Type B pancreatic cell (in vitro differentiated cells): ENCODE data around the gene NR3C1. TPM values are rescaled to one million over a fixed set of nuclear protein-coding genes. Genes with fewer than 3 reads are reported as not detected.

Experiments used
- DNase-seq: peaks from one replicate; pipeline ENCODE4 v3.0.0; 2021; ENCODE audit warnings: mixed read lengths; ENCODE audit not compliant: unreplicated experiment; ENCODE audit errors: extremely low spot score
- H3K27ac Mint-ChIP-seq: 2 replicates; pipeline ENCODE4 v1.8.0; 2021; ENCODE audit warnings: mild to moderate bottlenecking, mixed read lengths
- H3K27me3 Mint-ChIP-seq: 2 replicates; pipeline ENCODE4 v1.8.0; 2021; ENCODE audit warnings: mixed read lengths
- H3K36me3 Mint-ChIP-seq: 2 replicates; pipeline ENCODE4 v1.8.0; 2021; ENCODE audit warnings: mixed read lengths
- H3K4me1 Mint-ChIP-seq: one replicate; pipeline ENCODE4 v1.8.0; 2021; ENCODE audit warnings: mixed read lengths; ENCODE audit not compliant: unreplicated experiment
- H3K4me3 Mint-ChIP-seq: 2 replicates; pipeline ENCODE4 v1.8.0; 2021; ENCODE audit warnings: mild to moderate bottlenecking, mixed read lengths
- H3K9me3 Mint-ChIP-seq: 2 replicates; pipeline ENCODE4 v1.8.0; 2021; ENCODE audit warnings: mixed read lengths
- total RNA-seq: library from RNA; stranded (reverse); gene quantifications from 2 replicates; pipeline ENCODE4 v1.2.1, GENCODE V29; 2021; ENCODE audit warnings: low replicate concordance
- TF ChIP-seq, protein P1 (sequence below): fragments of 200-600 bp; sonication (generic); conservative IDR thresholded peaks from 2 replicates; pipeline ENCODE4 v1.5.0; 2021; ENCODE audit warnings: antibody characterized with exemption, mild to moderate bottlenecking

The NR3C1 gene
- total RNA-seq, 1 donor from 2014 or later = 94.0 TPM

DNA sequence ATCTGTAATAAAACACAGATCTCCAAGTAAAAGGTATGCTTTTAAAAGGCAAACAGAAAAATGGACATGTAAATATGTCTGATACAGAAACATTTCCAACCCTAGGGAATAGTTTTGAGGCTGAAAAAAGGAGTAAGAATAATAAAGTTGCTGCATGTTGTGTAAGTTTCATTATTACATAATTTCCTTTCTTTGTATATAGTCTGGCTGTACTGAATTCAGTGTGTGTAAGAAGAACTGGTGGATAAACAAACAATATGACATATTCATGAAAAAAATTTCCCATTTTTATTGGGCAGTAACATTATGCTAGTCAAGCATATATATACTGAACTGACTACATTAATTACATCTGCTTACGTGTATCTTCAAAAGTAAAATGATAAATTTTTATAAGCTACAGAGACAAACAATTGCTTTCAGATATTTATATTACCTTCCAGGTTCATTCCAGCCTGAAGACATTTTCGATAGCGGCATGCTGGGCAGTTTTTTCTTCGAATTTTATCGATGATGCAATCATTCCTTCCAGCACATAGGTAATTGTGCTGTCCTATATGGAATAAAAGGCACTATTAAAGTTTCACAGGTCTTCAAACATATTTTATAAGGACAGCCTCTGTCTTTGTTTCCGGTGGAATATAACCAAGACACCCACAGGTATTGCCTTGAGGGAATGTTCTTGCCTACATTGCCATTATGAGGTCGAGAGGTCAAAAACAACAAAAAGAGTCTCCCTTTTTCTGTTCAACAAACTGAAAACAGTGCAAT, 93.6 kb downstream of the NR3C1 start:
- no peaks in the 10 kb centered on the region for H3K4me1 Mint-ChIP-seq
- H3K9me3 Mint-ChIP-seq = peaks cover 2% of the 10 kb centered on the region
- TF ChIP-seq, protein P1, sequence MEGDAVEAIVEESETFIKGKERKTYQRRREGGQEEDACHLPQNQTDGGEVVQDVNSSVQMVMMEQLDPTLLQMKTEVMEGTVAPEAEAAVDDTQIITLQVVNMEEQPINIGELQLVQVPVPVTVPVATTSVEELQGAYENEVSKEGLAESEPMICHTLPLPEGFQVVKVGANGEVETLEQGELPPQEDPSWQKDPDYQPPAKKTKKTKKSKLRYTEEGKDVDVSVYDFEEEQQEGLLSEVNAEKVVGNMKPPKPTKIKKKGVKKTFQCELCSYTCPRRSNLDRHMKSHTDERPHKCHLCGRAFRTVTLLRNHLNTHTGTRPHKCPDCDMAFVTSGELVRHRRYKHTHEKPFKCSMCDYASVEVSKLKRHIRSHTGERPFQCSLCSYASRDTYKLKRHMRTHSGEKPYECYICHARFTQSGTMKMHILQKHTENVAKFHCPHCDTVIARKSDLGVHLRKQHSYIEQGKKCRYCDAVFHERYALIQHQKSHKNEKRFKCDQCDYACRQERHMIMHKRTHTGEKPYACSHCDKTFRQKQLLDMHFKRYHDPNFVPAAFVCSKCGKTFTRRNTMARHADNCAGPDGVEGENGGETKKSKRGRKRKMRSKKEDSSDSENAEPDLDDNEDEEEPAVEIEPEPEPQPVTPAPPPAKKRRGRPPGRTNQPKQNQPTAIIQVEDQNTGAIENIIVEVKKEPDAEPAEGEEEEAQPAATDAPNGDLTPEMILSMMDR = no peak
- no peak for DNase-seq
- H3K27ac Mint-ChIP-seq = no peak overlapping the region
- H3K27me3 Mint-ChIP-seq = no peaks in the 10 kb centered on the region
- peaks cover 62% of the 10 kb centered on the region for H3K36me3 Mint-ChIP-seq
- no peak overlapping the region for H3K4me3 Mint-ChIP-seq

DNA sequence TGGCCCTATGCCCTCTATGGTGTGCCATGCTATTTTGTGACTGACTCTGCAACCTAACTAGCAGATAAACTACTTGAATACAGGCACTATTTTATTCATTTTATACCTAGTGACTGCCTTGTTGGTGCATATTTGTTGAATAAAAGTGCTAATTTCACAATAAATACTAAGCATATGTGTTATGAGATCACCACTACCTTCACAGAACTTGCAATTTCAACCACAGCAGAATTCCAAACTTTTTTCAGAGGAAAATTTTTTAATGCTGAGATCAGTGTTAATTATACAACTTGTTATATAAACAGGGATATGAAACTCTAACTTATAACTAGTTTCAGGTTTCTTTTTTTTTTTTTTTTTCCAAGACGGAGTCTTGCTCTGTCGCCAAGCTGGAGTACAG, 94.8 kb downstream of the NR3C1 start:
- H3K36me3 Mint-ChIP-seq = peaks cover 70% of the 10 kb centered on the region
- H3K4me1 Mint-ChIP-seq = no peaks in the 10 kb centered on the region
- no peaks in the 10 kb centered on the region for H3K27me3 Mint-ChIP-seq
- no peak overlapping the region for H3K4me3 Mint-ChIP-seq
- no peak for DNase-seq
- TF ChIP-seq, protein P1 = no peak
- no peak overlapping the region for H3K27ac Mint-ChIP-seq
- H3K9me3 Mint-ChIP-seq = peaks cover 5% of the 10 kb centered on the region

DNA sequence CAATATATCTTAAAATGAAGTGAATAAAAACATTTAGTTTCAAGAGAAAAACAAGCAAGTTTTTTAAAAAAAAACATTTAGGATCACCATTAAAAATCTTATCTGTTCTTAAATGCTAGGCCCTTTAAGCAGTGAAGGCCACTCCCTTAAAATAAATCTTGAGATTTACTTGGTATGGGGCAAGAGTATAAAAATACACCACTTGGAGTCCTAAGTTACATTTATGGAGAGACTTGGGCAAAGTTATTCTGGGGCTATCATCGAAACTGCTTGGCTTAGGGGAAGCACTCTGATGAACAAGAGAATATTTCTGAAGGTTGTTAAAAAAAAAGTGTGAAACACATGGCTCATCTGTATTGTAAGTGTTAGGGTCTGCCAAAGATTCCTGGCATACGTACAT, 97.4 kb downstream of the NR3C1 start:
- peaks cover 55% of the 10 kb centered on the region for H3K36me3 Mint-ChIP-seq
- H3K27ac Mint-ChIP-seq = no peak overlapping the region
- H3K9me3 Mint-ChIP-seq = peaks cover 5% of the 10 kb centered on the region
- no peak for DNase-seq
- TF ChIP-seq, protein P1 = no peak
- no peak overlapping the region for H3K4me3 Mint-ChIP-seq
- H3K27me3 Mint-ChIP-seq = no peaks in the 10 kb centered on the region
- peaks cover 5% of the 10 kb centered on the region for H3K4me1 Mint-ChIP-seq

DNA sequence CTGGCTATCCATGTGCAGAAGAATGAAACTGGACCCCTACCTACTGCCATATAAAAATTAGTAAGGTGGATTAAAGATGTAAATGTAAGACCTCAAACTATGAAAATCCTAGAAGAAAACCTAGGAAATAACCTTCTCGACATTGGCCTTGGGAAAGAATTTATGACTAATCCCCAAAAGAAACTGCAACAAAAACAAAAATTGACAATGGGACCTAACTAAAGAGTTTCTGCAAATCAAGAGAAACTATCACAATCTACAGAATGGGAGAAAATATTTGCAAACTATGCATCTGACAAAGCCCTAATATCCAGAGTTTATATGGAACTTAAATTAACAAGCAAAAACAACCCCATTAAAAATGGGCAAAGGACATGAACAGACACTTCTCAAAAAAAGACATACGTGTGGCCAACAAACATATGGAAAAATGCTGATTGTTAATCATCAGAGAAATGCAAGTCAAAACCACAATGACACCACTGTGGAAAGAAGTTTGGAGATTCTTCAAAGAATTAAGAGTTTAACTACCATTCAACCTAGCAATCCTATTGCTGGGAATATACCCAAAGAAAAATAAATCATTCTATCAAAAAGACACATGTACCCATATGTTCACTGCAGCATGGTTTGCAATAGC, 98.5 kb downstream of the NR3C1 start:
- no peaks in the 10 kb centered on the region for H3K27me3 Mint-ChIP-seq
- peaks cover 5% of the 10 kb centered on the region for H3K9me3 Mint-ChIP-seq
- no peak overlapping the region for H3K27ac Mint-ChIP-seq
- peaks cover 5% of the 10 kb centered on the region for H3K4me1 Mint-ChIP-seq
- no peak overlapping the region for H3K4me3 Mint-ChIP-seq
- TF ChIP-seq, protein P1 = no peak
- H3K36me3 Mint-ChIP-seq = peaks cover 47% of the 10 kb centered on the region
- no peak for DNase-seq

DNA sequence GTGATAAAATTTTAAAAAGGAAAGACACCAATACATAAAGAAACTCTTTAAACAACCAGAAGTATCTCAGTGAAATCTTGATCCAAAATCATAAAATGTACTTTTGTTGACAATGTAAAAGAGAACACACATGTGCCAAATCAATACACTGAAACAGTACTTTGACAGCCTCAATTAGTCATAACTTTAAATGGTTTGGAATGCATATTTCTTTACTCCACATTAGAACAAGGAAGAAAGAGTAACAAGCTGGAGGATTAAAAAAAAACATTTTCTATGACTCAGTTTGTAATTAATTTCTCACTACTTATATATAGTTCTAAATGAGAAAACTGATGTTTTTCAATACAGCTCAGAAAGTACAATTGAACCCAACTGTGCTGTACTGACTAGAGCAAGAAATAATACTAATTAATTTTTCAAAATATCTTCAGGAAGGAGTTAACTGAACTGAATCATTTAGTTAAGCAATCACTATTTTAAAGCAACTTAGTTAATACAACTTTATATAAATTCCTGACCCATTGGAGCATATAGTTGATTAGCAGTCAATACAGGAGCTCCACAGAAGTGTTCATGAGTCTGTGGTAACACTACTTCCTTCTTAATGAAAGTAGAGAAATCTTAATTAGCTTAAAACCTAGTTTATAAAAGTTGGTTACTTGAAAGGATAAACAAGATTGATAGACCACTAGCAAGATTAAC, 101.0 kb downstream of the NR3C1 start:
- Mint-ChIP-seq H3K27ac (no peak overlapping the region), H3K4me1 (peaks cover 5% of the 10 kb centered on the region)

More for the DNA sequence above, 101.0 kb downstream of the NR3C1 start:
- no peaks in the 10 kb centered on the region for H3K27me3 Mint-ChIP-seq
- H3K9me3 Mint-ChIP-seq = peaks cover 5% of the 10 kb centered on the region
- no peak overlapping the region for H3K4me3 Mint-ChIP-seq
- DNase-seq = no peak
- peaks cover 39% of the 10 kb centered on the region for H3K36me3 Mint-ChIP-seq
- TF ChIP-seq, protein P1 = no peak
